WTC11 (cell line): ENCODE data around the gene GLCCI1. TPM values are rescaled to one million over a fixed set of nuclear protein-coding genes. Genes with fewer than 3 reads are reported as not detected.

Experiments used
- ATAC-seq: fragments of 200-7000 bp; cut with Tn5 transposase; 2 replicates; pipeline ENCODE4 v1.10.0; 2021; ENCODE audit warnings: mild to moderate bottlenecking, moderate library complexity
- CTCF ChIA-PET: fragments of 300-600 bp; sonication (Branson Sonifier 250); formaldehyde crosslinking; loops from one replicate; lab custom pipeline; 2021; ENCODE audit warnings: antibody characterized with exemption; lab: Charles Lee
- POLR2A ChIA-PET: fragments of 350-600 bp; sonication (Branson Sonifier 250); formaldehyde crosslinking; loops from one replicate; lab custom pipeline; 2021; ENCODE audit warnings: antibody characterized with exemption; lab: Charles Lee
- DNase-seq: peaks from one replicate; pipeline ENCODE4 v3.0.0; 2021; ENCODE audit warnings: low spot score
- H3K27ac Mint-ChIP-seq: 2 replicates; pipeline ENCODE4 v1.8.0; 2021; ENCODE audit warnings: mixed read lengths
- H3K27me3 Mint-ChIP-seq: 2 replicates; pipeline ENCODE4 v1.8.0; 2021; ENCODE audit warnings: low read depth, mild to moderate bottlenecking, moderate library complexity, mixed read lengths
- H3K36me3 Mint-ChIP-seq: 2 replicates; pipeline ENCODE4 v1.8.0; 2021; ENCODE audit warnings: mixed read lengths
- H3K4me1 Mint-ChIP-seq: 2 replicates; pipeline ENCODE4 v1.8.0; 2022; ENCODE audit warnings: mixed read lengths
- H3K4me3 Mint-ChIP-seq: 2 replicates; pipeline ENCODE4 v1.8.0; 2021; ENCODE audit warnings: mild to moderate bottlenecking, moderate library complexity, mixed read lengths
- H3K9me3 Mint-ChIP-seq: 2 replicates; pipeline ENCODE4 v1.8.0; 2021; ENCODE audit warnings: mixed read lengths
- AFF4 ChIP-seq: sonication (generic); formaldehyde crosslinking; IDR thresholded peaks from 2 replicates; pipeline ENCODE4 v1.8.1; 2023; ENCODE audit warnings: mild to moderate bottlenecking, missing genetic modification reagents, borderline replicate concordance
- ATF1 ChIP-seq: sonication (generic); formaldehyde crosslinking; IDR thresholded peaks from 2 replicates; pipeline ENCODE4 v1.8.1; 2023; ENCODE audit warnings: mild to moderate bottlenecking, moderate library complexity, missing genetic modification reagents
- CBFB ChIP-seq: sonication (generic); formaldehyde crosslinking; IDR thresholded peaks from 2 replicates; pipeline ENCODE4 v1.8.1; 2022; ENCODE audit warnings: mild to moderate bottlenecking, low read depth, missing genetic modification reagents
- ETV6 ChIP-seq: sonication (generic); formaldehyde crosslinking; IDR thresholded peaks from 2 replicates; pipeline ENCODE4 v1.8.1; 2022; ENCODE audit warnings: mild to moderate bottlenecking, missing genetic modification reagents
- HMGXB4 ChIP-seq: sonication (generic); formaldehyde crosslinking; IDR thresholded peaks from 2 replicates; pipeline ENCODE4 v1.8.1; 2023; ENCODE audit warnings: mild to moderate bottlenecking, moderate library complexity, missing genetic modification reagents
- MXD4 ChIP-seq: fragments of 250-450 bp; sonication (Bioruptor Pico); IDR thresholded peaks from 2 replicates; pipeline ENCODE4 v1.8.0; 2021; ENCODE audit warnings: mild to moderate bottlenecking, moderate library complexity, borderline replicate concordance
- NFE2L1 ChIP-seq: sonication (generic); formaldehyde crosslinking; IDR thresholded peaks from 2 replicates; pipeline ENCODE4 v1.8.1; 2023; ENCODE audit warnings: missing genetic modification reagents
- NFYB ChIP-seq: sonication (generic); formaldehyde crosslinking; conservative IDR thresholded peaks from 2 replicates; pipeline ENCODE4 v1.8.0; 2022; ENCODE audit warnings: low read depth, missing genetic modification reagents
- OVOL2 ChIP-seq: fragments of 250-450 bp; sonication (Bioruptor Pico); IDR thresholded peaks from 2 replicates; pipeline ENCODE4 v1.9.0; 2021; ENCODE audit warnings: mild to moderate bottlenecking, borderline replicate concordance
- ZNF423 ChIP-seq: fragments of 250-450 bp; sonication (Bioruptor Pico); IDR thresholded peaks from 2 replicates; pipeline ENCODE4 v2.1.2; 2022; ENCODE audit warnings: mild to moderate bottlenecking, moderate library complexity
- total RNA-seq: library from RNA; stranded (reverse); gene quantifications from 3 replicates; pipeline ENCODE4 v1.2.3, GENCODE V29; 2021
- TF ChIP-seq, protein P1 (sequence below): sonication (generic); formaldehyde crosslinking; IDR thresholded peaks from 2 replicates; pipeline ENCODE4 v1.8.1; 2023; ENCODE audit warnings: mild to moderate bottlenecking, missing genetic modification reagents
- TF ChIP-seq, protein P2 (sequence below): sonication (generic); formaldehyde crosslinking; conservative IDR thresholded peaks from 2 replicates; pipeline ENCODE4 v1.8.1; 2023; ENCODE audit warnings: mild to moderate bottlenecking, low read depth, missing genetic modification reagents, moderate library complexity
- TF ChIP-seq, protein P3 (sequence below): sonication (generic); formaldehyde crosslinking; IDR thresholded peaks from 2 replicates; pipeline ENCODE4 v1.8.1; 2023; ENCODE audit warnings: mild to moderate bottlenecking, missing genetic modification reagents, moderate library complexity

Gene GLCCI1
- total RNA-seq, 1 experiment from 2014 or later: 23.8 TPM

DNA sequence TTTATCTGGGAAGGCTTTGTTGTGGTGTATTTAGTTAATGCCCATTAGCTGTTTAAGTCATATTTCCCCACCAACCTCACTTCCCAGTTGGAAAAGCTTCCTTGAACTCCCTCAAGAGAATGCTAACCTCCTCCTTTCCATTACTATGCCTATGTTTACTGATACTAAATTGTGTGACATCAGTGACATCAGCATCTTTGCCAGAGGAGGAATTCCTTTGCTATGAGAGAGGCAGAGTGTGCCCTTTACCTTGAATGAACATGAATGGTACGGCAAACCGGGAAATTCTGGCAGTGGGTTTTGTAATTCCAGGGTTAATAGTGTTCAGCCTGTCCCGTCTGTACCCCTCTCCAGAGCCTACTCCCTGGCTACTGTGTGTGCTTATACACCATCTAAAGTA lies 22.1 kb upstream of the GLCCI1 start:
- DNase-seq (no peak), ATAC-seq (no peak)
- ChIA-PET CTCF (no interaction called here), POLR2A (no interaction called here)
- no peak overlapping the region for H3K27ac Mint-ChIP-seq
- peaks cover 5% of the 10 kb centered on the region for H3K9me3 Mint-ChIP-seq
- H3K36me3 Mint-ChIP-seq: peaks cover 4% of the 10 kb centered on the region
- no peak overlapping the region for H3K4me3 Mint-ChIP-seq
- H3K27me3 Mint-ChIP-seq: no peaks in the 10 kb centered on the region
- TF ChIP-seq OVOL2 (CRISPR knock-in tag) (no peak), ZNF423 (CRISPR knock-in tag) (no peak), MXD4 (no peak), NFYB (CRISPR knock-in tag) (no peak), ETV6 (CRISPR knock-in tag) (no peak)
- TF ChIP-seq, protein P1, sequence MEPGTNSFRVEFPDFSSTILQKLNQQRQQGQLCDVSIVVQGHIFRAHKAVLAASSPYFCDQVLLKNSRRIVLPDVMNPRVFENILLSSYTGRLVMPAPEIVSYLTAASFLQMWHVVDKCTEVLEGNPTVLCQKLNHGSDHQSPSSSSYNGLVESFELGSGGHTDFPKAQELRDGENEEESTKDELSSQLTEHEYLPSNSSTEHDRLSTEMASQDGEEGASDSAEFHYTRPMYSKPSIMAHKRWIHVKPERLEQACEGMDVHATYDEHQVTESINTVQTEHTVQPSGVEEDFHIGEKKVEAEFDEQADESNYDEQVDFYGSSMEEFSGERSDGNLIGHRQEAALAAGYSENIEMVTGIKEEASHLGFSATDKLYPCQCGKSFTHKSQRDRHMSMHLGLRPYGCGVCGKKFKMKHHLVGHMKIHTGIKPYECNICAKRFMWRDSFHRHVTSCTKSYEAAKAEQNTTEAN (CRISPR knock-in tag): no peak
- TF ChIP-seq, protein P2, sequence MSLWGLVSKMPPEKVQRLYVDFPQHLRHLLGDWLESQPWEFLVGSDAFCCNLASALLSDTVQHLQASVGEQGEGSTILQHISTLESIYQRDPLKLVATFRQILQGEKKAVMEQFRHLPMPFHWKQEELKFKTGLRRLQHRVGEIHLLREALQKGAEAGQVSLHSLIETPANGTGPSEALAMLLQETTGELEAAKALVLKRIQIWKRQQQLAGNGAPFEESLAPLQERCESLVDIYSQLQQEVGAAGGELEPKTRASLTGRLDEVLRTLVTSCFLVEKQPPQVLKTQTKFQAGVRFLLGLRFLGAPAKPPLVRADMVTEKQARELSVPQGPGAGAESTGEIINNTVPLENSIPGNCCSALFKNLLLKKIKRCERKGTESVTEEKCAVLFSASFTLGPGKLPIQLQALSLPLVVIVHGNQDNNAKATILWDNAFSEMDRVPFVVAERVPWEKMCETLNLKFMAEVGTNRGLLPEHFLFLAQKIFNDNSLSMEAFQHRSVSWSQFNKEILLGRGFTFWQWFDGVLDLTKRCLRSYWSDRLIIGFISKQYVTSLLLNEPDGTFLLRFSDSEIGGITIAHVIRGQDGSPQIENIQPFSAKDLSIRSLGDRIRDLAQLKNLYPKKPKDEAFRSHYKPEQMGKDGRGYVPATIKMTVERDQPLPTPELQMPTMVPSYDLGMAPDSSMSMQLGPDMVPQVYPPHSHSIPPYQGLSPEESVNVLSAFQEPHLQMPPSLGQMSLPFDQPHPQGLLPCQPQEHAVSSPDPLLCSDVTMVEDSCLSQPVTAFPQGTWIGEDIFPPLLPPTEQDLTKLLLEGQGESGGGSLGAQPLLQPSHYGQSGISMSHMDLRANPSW (CRISPR knock-in tag): no peak
- H3K4me1 Mint-ChIP-seq: peaks cover 7% of the 10 kb centered on the region; the same call in 1 of the 2 replicates

GRCh38 chr7:7948232-7948631 lies 20.4 kb upstream of the GLCCI1 start:
- Mint-ChIP-seq H3K27ac (no peak overlapping the region), H3K27me3 (no peaks in the 10 kb centered on the region)
- CTCF ChIA-PET: no interaction called here
- POLR2A ChIA-PET: no interaction called here
- DNase-seq (no peak), ATAC-seq (no peak)
- TF ChIP-seq AFF4 (CRISPR knock-in tag): no peak
- no peak for TF ChIP-seq CBFB
- no peak for TF ChIP-seq NFE2L1
- TF ChIP-seq ATF1: no peak
- TF ChIP-seq, protein P3, sequence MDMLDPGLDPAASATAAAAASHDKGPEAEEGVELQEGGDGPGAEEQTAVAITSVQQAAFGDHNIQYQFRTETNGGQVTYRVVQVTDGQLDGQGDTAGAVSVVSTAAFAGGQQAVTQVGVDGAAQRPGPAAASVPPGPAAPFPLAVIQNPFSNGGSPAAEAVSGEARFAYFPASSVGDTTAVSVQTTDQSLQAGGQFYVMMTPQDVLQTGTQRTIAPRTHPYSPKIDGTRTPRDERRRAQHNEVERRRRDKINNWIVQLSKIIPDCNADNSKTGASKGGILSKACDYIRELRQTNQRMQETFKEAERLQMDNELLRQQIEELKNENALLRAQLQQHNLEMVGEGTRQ: no peak
- no peak for TF ChIP-seq HMGXB4 (CRISPR knock-in tag)
- TF ChIP-seq, all 79 proteins: peak for 0
- H3K9me3 Mint-ChIP-seq: peaks cover 5% of the 10 kb centered on the region
- peaks cover 7% of the 10 kb centered on the region; the same call in 1 of the 2 replicates for H3K4me1 Mint-ChIP-seq
- no peak overlapping the region for H3K4me3 Mint-ChIP-seq
- peaks cover 4% of the 10 kb centered on the region for H3K36me3 Mint-ChIP-seq
